ENCODE results near the gene MAP3K7.

Gene MAP3K7

DNA sequence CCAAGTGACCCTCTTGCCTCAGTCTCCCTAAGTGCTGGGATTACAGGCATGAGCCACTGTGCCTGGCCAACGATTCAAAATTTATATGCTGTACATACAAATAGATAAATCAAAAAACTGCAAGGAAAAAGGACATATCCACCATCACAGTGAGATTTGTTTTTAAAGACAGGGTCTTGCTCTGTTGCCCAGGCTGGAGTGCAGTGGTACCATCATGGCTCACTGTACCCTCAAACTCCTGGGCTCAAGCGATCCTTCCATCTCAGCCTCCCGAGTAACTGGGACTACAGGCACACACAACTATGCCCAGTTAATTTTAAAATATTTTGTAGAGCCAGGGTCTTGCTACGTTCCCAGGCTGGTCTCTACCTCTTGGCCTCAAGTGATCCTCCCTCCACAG, 61.5 kb downstream of the MAP3K7 start:
- CTCF ChIA-PET: no interaction called here
- Mint-ChIP-seq H3K9me3 (no peaks in the 10 kb centered on the region), H3K4me3 (no peak overlapping the region), H3K27me3 (no peaks in the 10 kb centered on the region), H3K27ac (peak overlapping the region; percentile 19), H3K36me3 (peaks cover 22% of the 10 kb centered on the region), H3K4me1 (peaks cover 4% of the 10 kb centered on the region)
- DNase-seq: no peak

DNA sequence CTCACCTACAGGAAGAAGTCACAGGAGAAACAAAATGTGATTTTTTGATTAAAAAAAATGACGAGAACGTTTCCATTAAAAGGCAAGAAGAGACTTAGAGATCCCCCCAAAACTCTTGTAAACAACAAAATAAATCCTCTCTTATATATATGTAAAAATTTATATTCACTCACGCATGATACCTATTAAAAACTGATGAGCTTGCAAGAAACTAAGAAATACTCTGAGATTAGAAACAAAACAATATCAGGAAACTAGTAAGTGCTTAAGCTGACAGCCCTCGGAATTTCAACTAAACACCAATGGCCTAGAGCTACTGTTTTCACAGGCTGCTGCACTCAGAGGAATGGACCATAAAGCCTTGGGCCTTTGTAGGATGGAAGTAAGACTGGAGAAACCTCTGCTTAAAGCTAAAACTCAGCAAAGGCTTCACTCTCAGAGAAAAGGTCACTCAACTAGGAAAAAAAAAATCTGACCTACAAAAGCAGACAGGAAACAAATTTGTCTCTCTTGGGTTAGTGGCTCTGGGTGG, 63.0 kb downstream of the MAP3K7 start:
- no peak overlapping the region for H3K27ac Mint-ChIP-seq
- DNase-seq: no peak
- no peak overlapping the region for H3K4me3 Mint-ChIP-seq
- H3K9me3 Mint-ChIP-seq: no peaks in the 10 kb centered on the region
- CTCF ChIA-PET: no interaction called here
- H3K4me1 Mint-ChIP-seq: peaks cover under 1% of the 10 kb centered on the region
- H3K36me3 Mint-ChIP-seq: peaks cover 19% of the 10 kb centered on the region
- no peaks in the 10 kb centered on the region for H3K27me3 Mint-ChIP-seq

DNA sequence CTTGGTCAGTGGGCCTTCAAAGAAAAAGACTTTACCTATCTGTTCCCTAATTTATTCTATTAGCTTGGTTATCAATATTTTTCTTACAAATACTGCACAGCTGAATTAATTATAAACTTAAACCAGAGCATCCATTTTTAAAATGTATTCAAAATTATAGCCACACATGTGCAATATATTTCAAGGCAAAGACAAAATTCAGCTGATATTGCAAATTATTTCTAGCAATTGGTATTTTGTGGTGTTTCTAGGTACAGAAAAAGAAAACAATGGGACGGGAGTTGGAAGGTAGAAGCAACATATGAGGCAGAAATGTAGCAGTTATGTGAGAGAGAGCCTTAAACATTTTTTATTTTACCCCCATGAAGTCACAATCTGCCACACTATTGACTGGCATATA, 64.9 kb downstream of the MAP3K7 start:
- no peak overlapping the region for H3K4me3 Mint-ChIP-seq
- CTCF ChIA-PET: interaction anchor here (0.6 kb wide), 1 partner anchor 1219 kb away, joined by 3 read pairs; no protein-coding TSS in a partner anchor
- no peaks in the 10 kb centered on the region for H3K4me1 Mint-ChIP-seq

DNA sequence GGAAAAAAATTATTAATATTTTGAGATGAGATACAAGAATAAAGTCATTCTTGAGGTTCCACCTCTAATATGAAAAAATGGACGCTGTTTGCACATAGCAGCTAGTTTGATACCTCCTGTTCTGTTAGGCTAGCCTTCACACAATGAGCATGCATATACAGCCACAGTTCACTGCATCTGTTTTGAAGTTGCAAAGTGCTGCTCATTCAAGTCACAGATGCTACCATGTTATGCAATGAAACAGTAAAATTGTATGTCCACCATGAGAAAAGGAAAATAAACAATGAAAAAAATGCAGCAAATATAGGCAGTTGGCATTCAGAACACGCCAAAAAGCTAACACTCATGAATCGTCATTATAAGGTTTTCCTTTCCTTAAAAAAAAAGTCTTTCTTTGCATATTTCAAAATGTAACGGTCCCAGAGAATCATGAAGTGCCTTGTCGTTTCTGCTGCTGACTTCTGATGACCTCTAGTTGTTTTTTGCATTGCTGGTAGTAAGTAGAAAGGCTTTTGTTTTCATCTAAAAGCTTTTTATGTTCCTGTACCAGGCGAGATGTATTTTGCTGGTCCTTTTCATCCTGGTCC, 70.7 kb downstream of the MAP3K7 start:
- no peaks in the 10 kb centered on the region for H3K4me1 Mint-ChIP-seq
- CTCF ChIA-PET: interaction anchor here (1.0 kb wide), 1 partner anchor 14 kb away, joined by 3 read pairs; no protein-coding TSS in a partner anchor
- no peaks in the 10 kb centered on the region for H3K27me3 Mint-ChIP-seq
- no peak overlapping the region for H3K27ac Mint-ChIP-seq
- peaks cover 38% of the 10 kb centered on the region for H3K36me3 Mint-ChIP-seq
- no peak for DNase-seq
- H3K9me3 Mint-ChIP-seq: no peaks in the 10 kb centered on the region
- no peak overlapping the region for H3K4me3 Mint-ChIP-seq

More for the DNA sequence above, 64.9 kb downstream of the MAP3K7 start:
- no peak for DNase-seq
- H3K27ac Mint-ChIP-seq: no peak overlapping the region
- no peaks in the 10 kb centered on the region for H3K9me3 Mint-ChIP-seq
- no peaks in the 10 kb centered on the region for H3K27me3 Mint-ChIP-seq
- peaks cover 23% of the 10 kb centered on the region for H3K36me3 Mint-ChIP-seq

DNA sequence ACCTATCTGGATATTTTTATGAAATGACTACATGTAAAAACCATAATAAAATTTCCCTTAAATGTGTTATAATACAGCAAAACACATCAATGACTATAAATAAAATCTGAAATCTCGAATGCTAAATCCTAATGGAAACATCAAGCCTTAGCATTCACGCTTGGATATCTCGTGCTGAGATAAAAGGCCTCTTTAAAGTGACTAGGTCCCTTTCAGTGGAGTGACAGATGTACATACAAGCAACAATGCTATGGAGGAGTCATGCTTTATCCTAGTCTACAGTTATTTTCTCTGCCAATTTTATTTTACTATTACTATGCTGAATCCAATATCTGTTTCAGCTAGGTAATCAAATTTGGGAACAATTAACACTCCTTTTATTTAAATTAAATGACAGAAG, 72.4 kb downstream of the MAP3K7 start:
- H3K9me3 Mint-ChIP-seq: no peaks in the 10 kb centered on the region
- H3K4me1 Mint-ChIP-seq: peaks cover 10% of the 10 kb centered on the region
- no peak overlapping the region for H3K27ac Mint-ChIP-seq
- CTCF ChIA-PET: interaction anchor here (1.5 kb wide), 1 partner anchor 36 kb away, joined by 3 read pairs; no protein-coding TSS in a partner anchor
- H3K27me3 Mint-ChIP-seq: no peaks in the 10 kb centered on the region
- H3K4me3 Mint-ChIP-seq: no peak overlapping the region
- DNase-seq: no peak
- H3K36me3 Mint-ChIP-seq: peaks cover 36% of the 10 kb centered on the region

DNA sequence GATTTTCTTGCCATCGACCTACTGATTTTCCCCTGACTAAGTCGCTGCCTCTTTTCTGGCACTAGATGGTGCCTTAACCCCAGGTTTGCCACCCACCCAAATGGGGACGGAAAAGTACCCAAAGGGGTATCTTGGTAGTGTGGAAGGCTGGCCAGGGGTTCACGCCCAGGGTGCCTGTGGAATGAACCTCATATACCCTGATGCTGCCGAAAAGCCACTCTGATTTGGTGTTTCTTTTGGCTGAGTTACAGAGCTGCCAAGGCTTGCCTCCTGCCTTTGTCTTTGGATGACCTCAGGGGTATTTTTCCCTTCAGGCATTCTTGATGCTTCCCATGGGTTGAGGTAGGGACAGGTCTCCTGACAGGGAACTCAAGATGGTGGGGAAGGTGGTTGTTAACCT, 78.1 kb downstream of the MAP3K7 start:
- peaks cover 14% of the 10 kb centered on the region for H3K36me3 Mint-ChIP-seq
- CTCF ChIA-PET: no interaction called here
- no peak overlapping the region for H3K27ac Mint-ChIP-seq
- H3K27me3 Mint-ChIP-seq: peaks cover 5% of the 10 kb centered on the region
- peaks cover 4% of the 10 kb centered on the region for H3K9me3 Mint-ChIP-seq
- H3K4me1 Mint-ChIP-seq: peaks cover 10% of the 10 kb centered on the region
- no peak overlapping the region for H3K4me3 Mint-ChIP-seq
- no peak for DNase-seq

DNA sequence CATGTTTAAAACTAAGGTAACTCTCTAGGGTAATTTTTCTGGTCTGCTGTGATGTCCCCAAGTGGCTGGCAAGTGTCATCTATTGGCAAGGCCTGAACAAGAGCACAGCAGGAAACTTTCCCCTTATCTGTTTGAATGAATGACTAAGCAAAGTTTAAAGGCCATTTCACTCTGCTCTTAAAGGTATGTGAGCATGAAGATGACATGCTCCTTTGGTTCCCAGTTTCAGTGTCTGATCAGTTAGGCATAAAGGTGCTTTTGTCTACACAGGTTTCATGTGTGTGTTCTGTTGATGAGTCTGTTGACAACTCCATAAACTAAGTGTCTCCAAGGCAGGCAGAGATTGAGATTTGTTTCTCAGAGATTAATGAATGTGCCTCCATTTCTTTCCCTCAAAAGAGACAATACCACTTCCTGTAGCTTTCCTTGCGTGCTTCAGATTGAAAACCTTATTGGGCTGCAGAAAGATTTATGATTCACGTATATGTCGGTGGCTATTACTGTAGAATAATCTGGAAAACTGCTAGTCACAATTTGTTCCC, 83.9 kb downstream of the MAP3K7 start:
- H3K36me3 Mint-ChIP-seq: no peaks in the 10 kb centered on the region
- DNase-seq: no peak
- H3K4me1 Mint-ChIP-seq: peaks cover 11% of the 10 kb centered on the region
- no peaks in the 10 kb centered on the region for H3K9me3 Mint-ChIP-seq
- H3K27me3 Mint-ChIP-seq: peaks cover 14% of the 10 kb centered on the region
- CTCF ChIA-PET: no interaction called here
- no peak overlapping the region for H3K4me3 Mint-ChIP-seq
- H3K27ac Mint-ChIP-seq: peak overlapping the region; percentile 64

DNA sequence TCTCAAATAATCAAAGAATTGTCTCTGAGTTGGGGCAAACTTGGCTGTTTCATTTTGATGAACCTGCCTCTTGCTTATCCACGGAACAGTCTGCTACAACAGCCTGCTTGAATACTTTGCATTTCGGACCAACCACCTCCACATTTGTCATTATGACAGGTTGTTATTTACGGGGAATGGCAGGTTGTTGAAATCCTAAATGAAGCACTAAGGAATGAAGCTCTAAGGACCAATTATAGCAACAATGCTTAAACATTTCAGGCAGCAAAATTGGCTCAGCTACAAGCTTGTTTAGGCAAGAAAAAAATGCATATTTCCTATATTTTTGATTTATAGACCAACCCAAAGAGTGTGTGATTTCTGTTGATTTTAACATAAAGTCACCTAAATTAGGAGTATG, 84.5 kb downstream of the MAP3K7 start:
- Mint-ChIP-seq H3K4me1 (peaks cover 11% of the 10 kb centered on the region), H3K4me3 (no peak overlapping the region), H3K27me3 (peaks cover 19% of the 10 kb centered on the region), H3K36me3 (no peaks in the 10 kb centered on the region), H3K27ac (no peak overlapping the region), H3K9me3 (no peaks in the 10 kb centered on the region)
- CTCF ChIA-PET: interaction anchor here (1.1 kb wide), 1 partner anchor 14 kb away, joined by 3 read pairs; no protein-coding TSS in a partner anchor
- no peak for DNase-seq

DNA sequence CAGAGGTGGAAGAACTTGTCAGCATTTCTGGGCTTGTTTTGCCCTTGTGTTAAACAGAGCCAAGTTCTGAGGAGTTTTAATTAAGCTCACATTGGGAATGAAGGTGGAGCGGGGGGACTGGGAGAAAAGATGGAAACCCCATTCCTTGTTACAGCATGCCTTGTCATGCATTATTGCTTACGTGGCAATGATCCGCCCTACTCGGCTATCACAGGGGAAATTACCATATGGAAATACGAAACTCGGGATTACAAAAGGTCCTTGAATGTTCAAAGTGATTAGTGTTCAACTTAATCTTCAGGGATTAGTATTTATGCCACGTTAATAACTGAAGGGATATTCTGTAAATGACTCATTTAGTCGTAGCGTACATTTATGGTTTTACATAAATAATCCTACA, 86.4 kb downstream of the MAP3K7 start:
- Mint-ChIP-seq H3K4me1 (peaks cover 11% of the 10 kb centered on the region), H3K9me3 (no peaks in the 10 kb centered on the region), H3K36me3 (no peaks in the 10 kb centered on the region), H3K27me3 (peaks cover 32% of the 10 kb centered on the region), H3K4me3 (no peak overlapping the region), H3K27ac (no peak overlapping the region)
- CTCF ChIA-PET: no interaction called here
- DNase-seq: no peak

DNA sequence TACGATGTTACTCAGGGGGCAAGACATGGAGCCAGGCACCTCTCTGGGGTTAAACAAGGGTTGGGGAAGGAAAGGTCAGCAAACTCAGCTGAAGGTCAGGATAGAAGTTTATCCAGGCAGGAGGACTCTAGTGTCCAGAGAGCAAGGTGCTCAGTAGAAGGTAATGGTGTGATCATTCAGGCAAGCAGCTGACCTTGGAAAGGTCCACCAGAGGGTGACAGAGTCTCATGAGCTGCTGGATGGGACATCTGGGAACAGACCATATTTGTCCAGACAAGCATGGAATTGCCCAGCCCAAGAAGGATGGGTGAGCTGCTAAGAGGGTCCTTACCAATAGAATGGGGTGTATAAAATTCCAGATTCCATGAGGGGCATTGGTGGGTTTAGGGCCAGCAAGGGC, 89.5 kb downstream of the MAP3K7 start:
- CTCF ChIA-PET: interaction anchor here (1.3 kb wide), 1 partner anchor 557 kb away, joined by 3 read pairs; no protein-coding TSS in a partner anchor
- no peak for DNase-seq
- H3K36me3 Mint-ChIP-seq: no peaks in the 10 kb centered on the region
- peaks cover 54% of the 10 kb centered on the region for H3K27me3 Mint-ChIP-seq
- H3K4me3 Mint-ChIP-seq: no peak overlapping the region
- H3K27ac Mint-ChIP-seq: no peak overlapping the region
- no peaks in the 10 kb centered on the region for H3K9me3 Mint-ChIP-seq
- H3K4me1 Mint-ChIP-seq: peaks cover 10% of the 10 kb centered on the region

DNA sequence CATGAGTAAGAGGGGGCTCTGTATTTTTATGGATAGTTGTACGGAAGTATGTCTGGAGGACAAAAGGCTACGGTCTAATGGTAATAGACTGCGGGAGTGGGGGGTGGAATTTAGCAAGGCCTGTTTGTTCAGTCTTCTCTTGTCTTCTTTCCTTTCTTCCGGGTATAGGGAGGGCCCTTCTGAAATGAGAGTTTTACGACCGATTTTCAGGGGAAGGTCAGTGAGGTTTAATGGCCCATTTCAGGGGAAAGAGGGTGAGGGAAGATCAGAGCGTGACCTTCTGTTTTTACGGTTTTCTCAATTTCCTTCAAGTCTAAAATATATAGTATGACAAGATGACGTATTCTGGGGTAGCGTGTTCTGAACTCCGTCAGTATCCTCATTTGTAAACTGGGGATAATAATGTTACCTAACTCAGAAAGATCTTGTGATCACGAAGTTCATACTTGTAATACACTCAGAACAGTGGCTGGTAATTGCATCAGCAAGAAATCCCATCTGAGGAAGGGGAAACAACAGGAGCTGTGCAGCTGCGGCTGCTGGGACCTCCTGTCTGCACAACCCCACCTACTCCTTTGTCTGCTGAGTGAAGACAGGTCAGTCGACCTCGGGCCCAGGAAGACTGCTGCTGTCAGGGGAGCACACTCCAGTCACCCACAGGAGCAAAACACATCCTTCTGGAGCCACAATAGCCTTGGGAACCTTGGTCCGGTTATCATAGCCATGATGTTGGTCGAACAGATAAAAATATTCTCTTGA, 90.4 kb downstream of the MAP3K7 start:
- Mint-ChIP-seq H3K9me3 (no peaks in the 10 kb centered on the region), H3K27me3 (peaks cover 58% of the 10 kb centered on the region), H3K36me3 (no peaks in the 10 kb centered on the region), H3K4me3 (no peak overlapping the region), H3K27ac (no peak overlapping the region), H3K4me1 (peaks cover 10% of the 10 kb centered on the region)
- CTCF ChIA-PET: no interaction called here
- no peak for DNase-seq

DNA sequence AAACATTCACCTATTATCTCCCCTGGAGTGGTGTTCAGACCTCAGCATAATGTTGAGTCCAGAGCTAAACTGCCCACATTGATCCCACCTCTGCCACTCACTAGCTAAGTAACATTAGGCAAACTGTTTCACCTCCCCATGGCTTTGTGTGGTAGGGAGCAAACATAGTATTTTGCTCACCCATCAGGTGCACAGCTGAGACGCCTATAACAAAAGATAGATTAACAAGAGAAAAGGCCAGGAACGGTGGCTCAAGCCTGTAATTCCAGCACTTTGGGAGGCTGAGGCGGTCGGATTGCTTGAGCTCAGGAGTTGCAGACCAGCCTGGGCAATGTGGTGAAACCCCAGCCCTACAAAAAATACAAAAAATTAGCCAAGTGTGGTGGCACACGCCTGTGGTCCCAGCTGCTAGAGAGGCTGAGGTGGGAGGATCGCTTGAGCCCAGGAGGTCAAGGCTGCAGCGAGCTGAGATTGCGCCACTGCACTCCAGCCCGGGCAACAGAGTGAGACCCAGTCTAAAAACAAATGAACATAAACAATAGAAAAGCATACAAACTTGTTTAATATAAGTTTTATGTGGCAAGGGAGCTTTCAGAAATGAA, 91.6 kb downstream of the MAP3K7 start:
- H3K9me3 Mint-ChIP-seq: no peaks in the 10 kb centered on the region
- peaks cover 59% of the 10 kb centered on the region for H3K27me3 Mint-ChIP-seq
- H3K4me1 Mint-ChIP-seq: peaks cover 10% of the 10 kb centered on the region
- H3K27ac Mint-ChIP-seq: no peak overlapping the region
- H3K4me3 Mint-ChIP-seq: no peak overlapping the region
- no peak for DNase-seq
- CTCF ChIA-PET: no interaction called here
- H3K36me3 Mint-ChIP-seq: no peaks in the 10 kb centered on the region

DNA sequence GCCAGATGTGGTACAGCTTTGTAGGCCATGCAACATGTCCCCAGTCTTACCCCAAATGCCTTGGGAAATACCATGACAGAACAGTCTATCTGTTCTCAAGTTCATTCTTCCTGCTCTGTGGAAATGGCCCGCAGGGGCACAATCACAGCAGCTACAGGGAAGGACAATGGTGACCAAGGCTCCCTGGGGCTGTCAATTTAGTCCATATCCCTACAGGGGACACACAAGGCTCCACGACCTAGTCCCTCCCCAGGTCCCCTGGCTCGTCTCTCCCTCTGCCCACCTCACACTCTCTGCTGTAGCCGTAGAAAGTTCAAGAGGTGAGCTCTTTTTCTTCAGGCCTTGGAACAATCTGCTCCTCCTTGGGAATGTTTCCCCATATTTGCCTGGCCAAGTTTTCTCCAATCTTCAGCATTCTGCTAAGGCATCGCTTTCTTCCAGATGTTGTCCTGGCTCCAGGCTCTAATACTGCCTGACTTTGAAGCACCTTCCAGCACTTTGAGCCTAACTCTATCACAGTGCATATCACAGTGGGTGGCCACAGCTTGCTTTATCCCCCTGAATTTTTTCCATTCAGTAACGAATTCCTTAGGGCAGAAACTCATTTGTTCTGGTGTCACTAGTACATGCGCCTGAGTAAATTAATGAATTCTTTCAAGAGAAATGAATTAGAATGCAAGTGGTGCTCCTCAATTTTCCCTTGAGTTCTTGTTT, 92.6 kb downstream of the MAP3K7 start:
- no peaks in the 10 kb centered on the region for H3K36me3 Mint-ChIP-seq
- H3K4me1 Mint-ChIP-seq: peaks cover 10% of the 10 kb centered on the region
- no peak overlapping the region for H3K27ac Mint-ChIP-seq
- H3K27me3 Mint-ChIP-seq: peaks cover 64% of the 10 kb centered on the region
- CTCF ChIA-PET: interaction anchor here (1.2 to 1.3 kb wide), 2 partner anchors 15 to 554 kb away, joined by 3 to 4 read pairs; no protein-coding TSS in a partner anchor
- no peak overlapping the region for H3K4me3 Mint-ChIP-seq
- DNase-seq: no peak
- H3K9me3 Mint-ChIP-seq: no peaks in the 10 kb centered on the region

DNA sequence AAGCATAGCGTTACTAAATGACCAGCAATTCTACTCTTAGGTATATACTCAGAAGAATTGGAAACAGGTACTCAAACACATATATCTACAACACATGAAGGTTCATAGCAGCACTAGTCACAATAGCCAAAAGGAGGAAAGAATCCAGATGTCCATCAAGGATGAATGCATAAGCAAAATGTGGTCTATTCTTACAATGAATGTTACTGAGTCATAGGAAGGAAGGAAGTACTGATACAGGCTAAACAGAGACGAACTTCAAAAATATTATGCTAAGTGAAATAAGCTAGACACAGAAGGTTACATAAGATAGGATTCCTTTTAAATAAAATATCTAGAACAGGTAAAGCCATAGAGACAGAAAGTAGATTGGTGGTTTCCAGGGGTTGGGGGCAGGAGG, 93.5 kb downstream of the MAP3K7 start:
- CTCF ChIA-PET: interaction anchor here (1.2 to 1.3 kb wide), 2 partner anchors 14 to 553 kb away, joined by 3 to 4 read pairs; no protein-coding TSS in a partner anchor
- no peak overlapping the region for H3K27ac Mint-ChIP-seq
- peaks cover 55% of the 10 kb centered on the region for H3K27me3 Mint-ChIP-seq
- no peak overlapping the region for H3K4me3 Mint-ChIP-seq
- H3K9me3 Mint-ChIP-seq: no peaks in the 10 kb centered on the region
- H3K36me3 Mint-ChIP-seq: no peaks in the 10 kb centered on the region
- no peak for DNase-seq
- H3K4me1 Mint-ChIP-seq: peaks cover 10% of the 10 kb centered on the region
